Endothelial cell (in vitro differentiated cells): ENCODE data around the gene HDGF. TPM values are rescaled to one million over a fixed set of nuclear protein-coding genes. Genes with fewer than 3 reads are reported as not detected.
A peak's percentile ranks its signal among the peaks of the same experiment; 100 is the strongest.

Experiments
- DNase-seq: peaks from one replicate; pipeline ENCODE4 v3.0.0; 2021; ENCODE audit warnings: low spot score
- H3K27ac Mint-ChIP-seq: one replicate; pipeline ENCODE4 v1.8.0; 2021; ENCODE audit warnings: mixed read lengths, inconsistent platforms; ENCODE audit not compliant: unreplicated experiment
- H3K27me3 Mint-ChIP-seq: one replicate; pipeline ENCODE4 v1.8.0; 2021; ENCODE audit warnings: mild to moderate bottlenecking, moderate library complexity, mixed read lengths, inconsistent platforms; ENCODE audit not compliant: unreplicated experiment
- H3K36me3 Mint-ChIP-seq: one replicate; pipeline ENCODE4 v1.8.0; 2021; ENCODE audit warnings: mild to moderate bottlenecking, low read depth, mixed read lengths, inconsistent platforms; ENCODE audit not compliant: unreplicated experiment
- H3K4me1 Mint-ChIP-seq: one replicate; pipeline ENCODE4 v1.8.0; 2021; ENCODE audit warnings: mild to moderate bottlenecking, mixed read lengths, inconsistent platforms; ENCODE audit not compliant: unreplicated experiment
- H3K4me3 Mint-ChIP-seq: one replicate; pipeline ENCODE4 v1.8.0; 2021; ENCODE audit warnings: mild to moderate bottlenecking, mixed read lengths, inconsistent platforms; ENCODE audit not compliant: unreplicated experiment
- H3K9me3 Mint-ChIP-seq: one replicate; pipeline ENCODE4 v1.8.0; 2021; ENCODE audit warnings: mixed read lengths, inconsistent platforms; ENCODE audit not compliant: unreplicated experiment
- CTCF ChIP-seq: fragments of 200-600 bp; sonication (generic); IDR thresholded peaks from one replicate; pipeline ENCODE4 v1.5.0; 2021; ENCODE audit warnings: antibody characterized with exemption; ENCODE audit not compliant: unreplicated experiment
- total RNA-seq: library from RNA; stranded (reverse); fragmentation: NEBNext Ultra II Directional; extraction: Animal tissue kit (Norgen Biotek cat#: 25700); gene quantifications from one replicate; pipeline ENCODE4 v1.2.1, GENCODE V29; 2021; ENCODE audit not compliant: unreplicated experiment

HDGF gene
- total RNA-seq, 1 donor from 2014 or later, result 175 TPM

- Mint-ChIP-seq H3K4me3 (no peak overlapping the region), H3K27ac (peak overlapping the region; percentile 57), H3K9me3 (no peaks in the 10 kb centered on the region), H3K4me1 (peaks cover 37% of the 10 kb centered on the region), H3K36me3 (peaks cover 13% of the 10 kb centered on the region), H3K27me3 (peaks cover 20% of the 10 kb centered on the region)
- DNase-seq, result peak; percentile 40
- no peak for TF ChIP-seq CTCF
These were observed 57.4 kb downstream of the HDGF start for GRCh38 chr1:156693848-156694689.

DNA sequence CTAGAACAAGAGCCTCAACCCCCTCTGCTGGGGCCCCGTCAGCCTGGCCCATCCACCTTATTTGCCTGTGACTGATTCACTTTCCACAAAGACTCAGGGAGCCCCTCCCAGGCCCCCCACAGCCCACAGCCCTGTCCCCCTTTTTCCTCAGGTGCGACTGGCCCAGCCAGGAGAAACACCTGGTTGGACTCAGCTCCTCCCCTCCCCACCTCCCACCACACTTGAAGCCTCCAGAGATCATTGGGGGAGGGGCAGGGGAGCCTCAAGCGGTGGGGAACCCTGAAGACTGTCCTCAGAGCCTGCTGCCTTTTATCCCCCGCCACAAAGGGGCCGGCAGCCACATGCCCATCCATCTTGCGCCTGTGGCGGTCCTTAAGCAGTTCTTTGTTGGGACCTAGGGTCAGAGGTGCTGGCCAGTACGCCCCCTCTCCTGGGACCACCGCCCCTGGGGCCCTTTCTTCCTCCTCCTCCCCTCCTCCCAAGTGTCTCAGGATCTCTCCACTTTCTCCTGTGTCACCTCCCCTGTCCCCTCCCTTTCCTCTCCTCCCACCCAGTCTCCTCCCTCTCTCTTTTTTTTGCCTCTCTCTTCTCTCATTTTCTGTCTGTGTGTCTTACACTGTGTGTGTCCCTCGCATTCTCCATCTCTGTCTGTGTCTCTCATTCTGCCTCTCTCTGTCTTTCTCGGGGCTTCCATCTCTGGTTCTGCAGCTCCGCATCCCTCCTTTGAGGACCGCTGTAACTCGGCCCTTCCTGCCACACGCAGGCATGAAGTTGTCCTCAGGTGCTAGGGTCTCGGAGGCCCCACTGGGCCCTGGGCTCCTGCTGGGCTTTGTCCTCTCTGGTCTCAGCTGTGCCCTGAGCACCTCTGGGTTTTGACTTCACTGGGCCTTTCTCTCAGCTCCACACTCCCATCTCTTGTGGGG, 58.3 kb downstream of the HDGF start:
- DNase-seq, result no peak

DNA sequence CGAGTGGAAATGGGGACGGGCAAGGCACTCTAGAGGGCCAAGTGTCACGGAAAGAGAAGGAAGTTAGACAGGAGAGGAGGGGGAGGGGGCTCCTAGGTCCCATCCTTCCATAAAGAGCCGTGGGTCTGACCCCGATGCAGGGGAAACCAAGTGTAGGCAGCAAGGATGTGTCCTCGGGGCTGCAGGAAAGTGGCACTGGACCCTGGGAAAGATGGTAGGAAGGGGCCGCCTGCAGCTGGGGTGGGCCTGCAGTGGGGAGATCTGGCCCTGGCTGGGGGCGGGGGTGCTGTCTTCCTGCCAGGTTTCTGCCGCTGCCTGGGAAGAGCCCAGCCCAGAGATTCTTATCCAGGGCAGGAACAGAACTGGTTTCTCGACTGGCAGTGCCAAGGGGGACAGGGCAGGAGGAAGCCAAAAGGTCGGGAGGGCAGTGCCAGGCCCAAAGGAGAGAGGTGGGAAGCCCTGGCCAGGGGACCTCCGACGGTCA, 59.0 kb downstream of the HDGF start:
- Mint-ChIP-seq H3K4me1 (peaks cover 37% of the 10 kb centered on the region), H3K27me3 (peaks cover 23% of the 10 kb centered on the region), H3K36me3 (peaks cover 8% of the 10 kb centered on the region), H3K9me3 (no peaks in the 10 kb centered on the region), H3K4me3 (peak overlapping the region; percentile 60), H3K27ac (no peak overlapping the region)
- DNase-seq, result no peak
- no peak for TF ChIP-seq CTCF

More for the DNA sequence above, 58.3 kb downstream of the HDGF start:
- no peak for TF ChIP-seq CTCF
- Mint-ChIP-seq H3K4me3 (peak overlapping the region; percentile 68), H3K4me1 (peaks cover 37% of the 10 kb centered on the region), H3K9me3 (no peaks in the 10 kb centered on the region), H3K27ac (no peak overlapping the region), H3K36me3 (peaks cover 8% of the 10 kb centered on the region), H3K27me3 (peaks cover 23% of the 10 kb centered on the region)

Other genes starting within 250 kb of the HDGF start
- 13.1 TPM for gene IQGAP3, start 179.1 kb downstream of the HDGF start, total RNA-seq
- gene TTC24, start 172.0 kb downstream of the HDGF start, total RNA-seq, result not detected
- gene NAXE, start 159.9 kb downstream of the HDGF start, total RNA-seq, result 190 TPM
- 18.6 TPM for gene GPATCH4, start 150.2 kb downstream of the HDGF start, total RNA-seq
- 1.3 TPM for gene HAPLN2, start 132.3 kb downstream of the HDGF start, total RNA-seq
- gene BCAN, start 109.6 kb downstream of the HDGF start, total RNA-seq, result 0.46 TPM
- 111 TPM for gene NES, start 74.3 kb downstream of the HDGF start, total RNA-seq
- gene CRABP2, start 46.1 kb downstream of the HDGF start, total RNA-seq, result 9.5 TPM
- 19.3 TPM for gene METTL25B, start 23.2 kb downstream of the HDGF start, total RNA-seq
- 33.4 TPM for gene ISG20L2, start 22.9 kb downstream of the HDGF start, total RNA-seq
- gene MRPL24, start 10.6 kb downstream of the HDGF start, total RNA-seq, result 26.7 TPM
- gene PRCC, start 15.9 kb upstream of the HDGF start, total RNA-seq, result 91.9 TPM
- gene SH2D2A, start 65.2 kb upstream of the HDGF start, total RNA-seq, result not detected
- not detected for gene INSRR, start 107.4 kb upstream of the HDGF start, total RNA-seq
- gene NTRK1, start 109.2 kb upstream of the HDGF start, total RNA-seq, result 0.23 TPM
- gene PEAR1, start 142.0 kb upstream of the HDGF start, total RNA-seq, result 50.7 TPM
- 0.95 TPM for gene LRRC71, start 169.0 kb upstream of the HDGF start, total RNA-seq